HG02884 (cell line): Measurements from ENCODE around the gene MNX1.

Experiments
- ATAC-seq: cut with Tn5 transposase; IDR thresholded peaks from one replicate; pipeline ENCODE4 v1.9.1; 2021; ENCODE audit warnings: mild to moderate bottlenecking, moderate library complexity; ENCODE audit not compliant: unreplicated experiment

MNX1 gene

GRCh38 chr7:157010588-157011332, at the start of gene MNX1:
TSS of gene MNX1 (minus strand) at chr7:157010663. CDS start at chr7:157010350, 313 bp downstream.
- peak; percentile 83 for ATAC-seq

- no peak for ATAC-seq
Measured at GRCh38 chr7:157059534-157059933, 49.1 kb upstream of the MNX1 start.

GRCh38 chr7:157058701-157059100, 48.2 kb upstream of the MNX1 start:
- no peak for ATAC-seq

- no peak for ATAC-seq
Measured at GRCh38 chr7:157058068-157058467, 47.6 kb upstream of the MNX1 start.

GRCh38 chr7:157056957-157057902, 46.8 kb upstream of the MNX1 start:
- no peak for ATAC-seq

- no peak for ATAC-seq
Measured at GRCh38 chr7:157056246-157056645, 45.8 kb upstream of the MNX1 start.

- ATAC-seq: no peak
Measured at GRCh38 chr7:157054927-157055326, 44.5 kb upstream of the MNX1 start.

- no peak for ATAC-seq
Measured at GRCh38 chr7:157053118-157053517, 42.7 kb upstream of the MNX1 start.

- ATAC-seq: no peak
Measured at GRCh38 chr7:157047148-157047547, 36.7 kb upstream of the MNX1 start.

- ATAC-seq: no peak
Measured at GRCh38 chr7:157046681-157047080, 36.2 kb upstream of the MNX1 start.

GRCh38 chr7:157044943-157045660, 34.6 kb upstream of the MNX1 start:
- no peak for ATAC-seq

- no peak for ATAC-seq
Measured at GRCh38 chr7:157044147-157044687, 33.8 kb upstream of the MNX1 start.

- no peak for ATAC-seq
Measured at GRCh38 chr7:157043745-157044144, 33.3 kb upstream of the MNX1 start.

- no peak for ATAC-seq
Measured at GRCh38 chr7:157041514-157042277, 31.2 kb upstream of the MNX1 start.

GRCh38 chr7:157041004-157041403, 30.5 kb upstream of the MNX1 start:
- ATAC-seq: no peak

- no peak for ATAC-seq
Measured at GRCh38 chr7:157037635-157038034, 27.2 kb upstream of the MNX1 start.

- no peak for ATAC-seq
Measured at GRCh38 chr7:157037028-157037427, 26.6 kb upstream of the MNX1 start.

- no peak for ATAC-seq
Measured at GRCh38 chr7:157035979-157036378, 25.5 kb upstream of the MNX1 start.

- no peak for ATAC-seq
Measured at GRCh38 chr7:157035302-157035701, 24.8 kb upstream of the MNX1 start.
